ENCODE measurements around the gene HMGN2.

GRCh38 chr1:26475989-26476388 is 3.7 kb downstream of the HMGN2 start:
- TF ChIP-seq, protein P1, sequence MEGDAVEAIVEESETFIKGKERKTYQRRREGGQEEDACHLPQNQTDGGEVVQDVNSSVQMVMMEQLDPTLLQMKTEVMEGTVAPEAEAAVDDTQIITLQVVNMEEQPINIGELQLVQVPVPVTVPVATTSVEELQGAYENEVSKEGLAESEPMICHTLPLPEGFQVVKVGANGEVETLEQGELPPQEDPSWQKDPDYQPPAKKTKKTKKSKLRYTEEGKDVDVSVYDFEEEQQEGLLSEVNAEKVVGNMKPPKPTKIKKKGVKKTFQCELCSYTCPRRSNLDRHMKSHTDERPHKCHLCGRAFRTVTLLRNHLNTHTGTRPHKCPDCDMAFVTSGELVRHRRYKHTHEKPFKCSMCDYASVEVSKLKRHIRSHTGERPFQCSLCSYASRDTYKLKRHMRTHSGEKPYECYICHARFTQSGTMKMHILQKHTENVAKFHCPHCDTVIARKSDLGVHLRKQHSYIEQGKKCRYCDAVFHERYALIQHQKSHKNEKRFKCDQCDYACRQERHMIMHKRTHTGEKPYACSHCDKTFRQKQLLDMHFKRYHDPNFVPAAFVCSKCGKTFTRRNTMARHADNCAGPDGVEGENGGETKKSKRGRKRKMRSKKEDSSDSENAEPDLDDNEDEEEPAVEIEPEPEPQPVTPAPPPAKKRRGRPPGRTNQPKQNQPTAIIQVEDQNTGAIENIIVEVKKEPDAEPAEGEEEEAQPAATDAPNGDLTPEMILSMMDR (IDR thresholded peaks at IDR 0.05) = no peak
- TF ChIP-seq ZFX (IDR thresholded peaks at IDR 0.05; ENCODE audit: borderline replicate concordance) = no peak
